Measurements from ENCODE around the gene CRTC2.

Gene CRTC2

GRCh38 chr1:153956997-153957715 is 1.3 kb downstream of the CRTC2 start:
- no peak for DNase-seq

GRCh38 chr1:153954826-153955225 is 3.6 kb downstream of the CRTC2 start:
- no peak overlapping the region for H3K4ac ChIP-seq (ENCODE audit: low read depth in 1 of 2, low read length in 2 of 2)
- no peak overlapping the region for H3K4me2 ChIP-seq (ENCODE audit: low read length, poor library complexity, severe bottlenecking)
- no peak overlapping the region for H3K18ac ChIP-seq (ENCODE audit: low read depth in 1 of 2, low read length in 2 of 2)
- H4K8ac ChIP-seq (ENCODE audit: low read length) = no peak overlapping the region
- H4K91ac ChIP-seq (ENCODE audit: low read length) = no peak overlapping the region
- H3K4me3 ChIP-seq (ENCODE audit: insufficient read depth in 1 of 2, low read depth in 1 of 2, low read length in 2 of 2) = no peak overlapping the region
- 98% methylated on average over 10 of the region's 10 CpGs for WGBS
- no peak overlapping the region for H3K23ac ChIP-seq (ENCODE audit: low read length in 2 of 2)
- no peak overlapping the region for H2AK5ac ChIP-seq (ENCODE audit: low read length, severe bottlenecking)
- H3K9me3 ChIP-seq (ENCODE audit: control insufficient read depth, low read length) = no peaks in the 10 kb centered on the region
- no peak overlapping the region for H3K14ac ChIP-seq (ENCODE audit: low read length in 2 of 2)
- H2BK12ac ChIP-seq (ENCODE audit: low read length in 2 of 2) = no peak overlapping the region
- H3K27ac ChIP-seq (ENCODE audit: low read length, poor library complexity, severe bottlenecking) = no peak overlapping the region
- no peaks in the 10 kb centered on the region for H3K27me3 ChIP-seq (ENCODE audit: control insufficient read depth in 1 of 2, insufficient read depth in 1 of 2, low read length in 2 of 2)
- peaks cover 15% of the 10 kb centered on the region for H3K4me1 ChIP-seq (ENCODE audit: control insufficient read depth, insufficient read depth, low read depth, low read length)
- H3K36me3 ChIP-seq (ENCODE audit: control insufficient read depth in 1 of 2, insufficient read depth in 2 of 2, low read depth in 1 of 2, low read length in 2 of 2) = peaks cover 45 to 53% of the 10 kb centered on the region in 2 experiments
- no peak overlapping the region for H2BK5ac ChIP-seq (ENCODE audit: low read depth, low read length, poor library complexity, severe bottlenecking)
- H2BK120ac ChIP-seq (ENCODE audit: low read depth, low read length) = no peak overlapping the region
- H3K79me1 ChIP-seq (replicated peaks; ENCODE audit: low read length, poor library complexity, severe bottlenecking) = peaks cover 31% of the 10 kb centered on the region
- H3K9ac ChIP-seq (ENCODE audit: low read length) = no peak overlapping the region
- no peak for DNase-seq
- no peak overlapping the region for H2AFZ ChIP-seq (ENCODE audit: low read depth, low read length)
- no peak overlapping the region for H2BK15ac ChIP-seq (ENCODE audit: low read depth, poor library complexity, severe bottlenecking)

More at GRCh38 chr1:153956997-153957715, 1.3 kb downstream of the CRTC2 start:
- H3K23ac ChIP-seq (ENCODE audit: low read length in 2 of 2) = no peak overlapping the region
- no peak overlapping the region for H2BK5ac ChIP-seq (ENCODE audit: low read depth, low read length, poor library complexity, severe bottlenecking)
- H3K9me3 ChIP-seq (ENCODE audit: control insufficient read depth, low read length) = no peaks in the 10 kb centered on the region
- peaks cover 40 to 47% of the 10 kb centered on the region in 2 experiments for H3K36me3 ChIP-seq (ENCODE audit: control insufficient read depth in 1 of 2, insufficient read depth in 2 of 2, low read depth in 1 of 2, low read length in 2 of 2)
- H3K4me2 ChIP-seq (ENCODE audit: low read length, poor library complexity, severe bottlenecking) = peak overlapping the region; percentile 82
- no peak overlapping the region for H3K4ac ChIP-seq (ENCODE audit: low read depth in 1 of 2, low read length in 2 of 2)
- H3K27me3 ChIP-seq (ENCODE audit: control insufficient read depth in 1 of 2, insufficient read depth in 1 of 2, low read length in 2 of 2) = no peaks in the 10 kb centered on the region
- peak overlapping the region; percentile 96 for H3K9ac ChIP-seq (ENCODE audit: low read length)
- no peak overlapping the region for H2BK12ac ChIP-seq (ENCODE audit: low read length in 2 of 2)
- peaks cover 26% of the 10 kb centered on the region for H3K79me1 ChIP-seq (replicated peaks; ENCODE audit: low read length, poor library complexity, severe bottlenecking)
- H2AFZ ChIP-seq (ENCODE audit: low read depth, low read length) = no peak overlapping the region
- H2BK120ac ChIP-seq (ENCODE audit: low read depth, low read length) = no peak overlapping the region
- no peak overlapping the region for H4K8ac ChIP-seq (ENCODE audit: low read length)
- H4K91ac ChIP-seq (ENCODE audit: low read length) = no peak overlapping the region
- H2AK5ac ChIP-seq (ENCODE audit: low read length, severe bottlenecking) = no peak overlapping the region
- H3K18ac ChIP-seq (ENCODE audit: low read depth in 1 of 2, low read length in 2 of 2) = no peak overlapping the region
- H3K4me3 ChIP-seq (ENCODE audit: insufficient read depth in 1 of 2, low read depth in 1 of 2, low read length in 2 of 2) = peak overlapping the region; percentile 88 to 94
- no peak overlapping the region for H3K14ac ChIP-seq (ENCODE audit: low read length in 2 of 2)
- H2BK15ac ChIP-seq (ENCODE audit: low read depth, poor library complexity, severe bottlenecking) = peak overlapping the region; percentile 68
- peak overlapping the region; percentile 57 for H3K27ac ChIP-seq (ENCODE audit: low read length, poor library complexity, severe bottlenecking)
- 32% methylated on average over 5 of the region's 6 CpGs for WGBS
- peaks cover 17% of the 10 kb centered on the region for H3K4me1 ChIP-seq (ENCODE audit: control insufficient read depth, insufficient read depth, low read depth, low read length)

GRCh38 chr1:153953859-153954365 is 4.5 kb downstream of the CRTC2 start:
- Histone ChIP-seq H2AK5ac (ENCODE audit: low read length, severe bottlenecking) (no peak overlapping the region), H3K9me3 (ENCODE audit: control insufficient read depth, low read length) (no peaks in the 10 kb centered on the region), H2AFZ (ENCODE audit: low read depth, low read length) (no peak overlapping the region), H4K8ac (ENCODE audit: low read length) (no peak overlapping the region), H3K36me3 (ENCODE audit: control insufficient read depth in 1 of 2, insufficient read depth in 2 of 2, low read depth in 1 of 2, low read length in 2 of 2) (peaks cover 44 to 54% of the 10 kb centered on the region in 2 experiments), H4K91ac (ENCODE audit: low read length) (no peak overlapping the region), H3K27me3 (ENCODE audit: control insufficient read depth in 1 of 2, insufficient read depth in 1 of 2, low read length in 2 of 2) (no peaks in the 10 kb centered on the region), H3K4me1 (ENCODE audit: control insufficient read depth, insufficient read depth, low read depth, low read length) (peaks cover 15% of the 10 kb centered on the region), H2BK12ac (ENCODE audit: low read length in 2 of 2) (no peak overlapping the region), H3K14ac (ENCODE audit: low read length in 2 of 2) (no peak overlapping the region), H3K18ac (ENCODE audit: low read depth in 1 of 2, low read length in 2 of 2) (no peak overlapping the region), H3K4me3 (ENCODE audit: insufficient read depth in 1 of 2, low read depth in 1 of 2, low read length in 2 of 2) (no peak overlapping the region), H2BK5ac (ENCODE audit: low read depth, low read length, poor library complexity, severe bottlenecking) (no peak overlapping the region), H3K79me1 (replicated peaks; ENCODE audit: low read length, poor library complexity, severe bottlenecking) (peaks cover 30% of the 10 kb centered on the region), H2BK15ac (ENCODE audit: low read depth, poor library complexity, severe bottlenecking) (no peak overlapping the region), H3K9ac (ENCODE audit: low read length) (no peak overlapping the region), H3K23ac (ENCODE audit: low read length in 2 of 2) (no peak overlapping the region), H2BK120ac (ENCODE audit: low read depth, low read length) (no peak overlapping the region), H3K4ac (ENCODE audit: low read depth in 1 of 2, low read length in 2 of 2) (no peak overlapping the region), H3K4me2 (ENCODE audit: low read length, poor library complexity, severe bottlenecking) (no peak overlapping the region), H3K27ac (ENCODE audit: low read length, poor library complexity, severe bottlenecking) (no peak overlapping the region)
- WGBS = 100% methylated on average over 4 of the region's 4 CpGs
- DNase-seq = no peak

GRCh38 chr1:153951801-153952200 is 6.6 kb downstream of the CRTC2 start:
- no peak overlapping the region for H3K27ac ChIP-seq (ENCODE audit: low read length, poor library complexity, severe bottlenecking)
- no peak overlapping the region for H2BK15ac ChIP-seq (ENCODE audit: low read depth, poor library complexity, severe bottlenecking)
- no peak overlapping the region for H3K18ac ChIP-seq (ENCODE audit: low read depth in 1 of 2, low read length in 2 of 2)
- no peaks in the 10 kb centered on the region for H3K9me3 ChIP-seq (ENCODE audit: control insufficient read depth, low read length)
- H3K4me2 ChIP-seq (ENCODE audit: low read length, poor library complexity, severe bottlenecking) = no peak overlapping the region
- H2BK120ac ChIP-seq (ENCODE audit: low read depth, low read length) = no peak overlapping the region
- no peak overlapping the region for H4K8ac ChIP-seq (ENCODE audit: low read length)
- H3K4me3 ChIP-seq (ENCODE audit: insufficient read depth in 1 of 2, low read depth in 1 of 2, low read length in 2 of 2) = no peak overlapping the region
- no peak overlapping the region for H2AFZ ChIP-seq (ENCODE audit: low read depth, low read length)
- no peak overlapping the region for H3K23ac ChIP-seq (ENCODE audit: low read length in 2 of 2)
- no peak overlapping the region for H3K9ac ChIP-seq (ENCODE audit: low read length)
- peaks cover 13% of the 10 kb centered on the region for H3K4me1 ChIP-seq (ENCODE audit: control insufficient read depth, insufficient read depth, low read depth, low read length)
- H3K79me1 ChIP-seq (replicated peaks; ENCODE audit: low read length, poor library complexity, severe bottlenecking) = peaks cover 34% of the 10 kb centered on the region
- no peak for DNase-seq
- H3K27me3 ChIP-seq (ENCODE audit: control insufficient read depth in 1 of 2, insufficient read depth in 1 of 2, low read length in 2 of 2) = no peaks in the 10 kb centered on the region
- H2BK5ac ChIP-seq (ENCODE audit: low read depth, low read length, poor library complexity, severe bottlenecking) = no peak overlapping the region
- H3K4ac ChIP-seq (ENCODE audit: low read depth in 1 of 2, low read length in 2 of 2) = no peak overlapping the region
- H2AK5ac ChIP-seq (ENCODE audit: low read length, severe bottlenecking) = no peak overlapping the region
- H3K36me3 ChIP-seq (ENCODE audit: control insufficient read depth in 1 of 2, insufficient read depth in 2 of 2, low read depth in 1 of 2, low read length in 2 of 2) = peaks cover 64 to 72% of the 10 kb centered on the region in 2 experiments
- H2BK12ac ChIP-seq (ENCODE audit: low read length in 2 of 2) = no peak overlapping the region
- no peak overlapping the region for H4K91ac ChIP-seq (ENCODE audit: low read length)
- no peak overlapping the region for H3K14ac ChIP-seq (ENCODE audit: low read length in 2 of 2)
- WGBS = 100% methylated on average over 2 of the region's 2 CpGs
